Stimulated activated naive CD8-positive, alpha-beta T cell treated with anti-CD3 and anti-CD28 coated beads, Interleukin-15, Interleukin-2, amounts not matched to agents 100 U/mL and 50 U/mL, for 24 hours (primary cell): ENCODE measurements around the gene SMARCC2.
A peak's percentile ranks its signal among the peaks of the same experiment; 100 is the strongest.
"Not testable (repeated sequence)": the region's sequence is repeated elsewhere in the genome, so short reads cannot be mapped to it uniquely, and the experiment has no call there.

Experiments used
- ATAC-seq: fragments of 150-1000 bp; cut with Tn5 transposase; one replicate; pipeline ENCODE4 v1.10.0; 2021
- DNase-seq: peaks from one replicate; pipeline ENCODE4 v3.0.0; 2021

Gene SMARCC2

DNA sequence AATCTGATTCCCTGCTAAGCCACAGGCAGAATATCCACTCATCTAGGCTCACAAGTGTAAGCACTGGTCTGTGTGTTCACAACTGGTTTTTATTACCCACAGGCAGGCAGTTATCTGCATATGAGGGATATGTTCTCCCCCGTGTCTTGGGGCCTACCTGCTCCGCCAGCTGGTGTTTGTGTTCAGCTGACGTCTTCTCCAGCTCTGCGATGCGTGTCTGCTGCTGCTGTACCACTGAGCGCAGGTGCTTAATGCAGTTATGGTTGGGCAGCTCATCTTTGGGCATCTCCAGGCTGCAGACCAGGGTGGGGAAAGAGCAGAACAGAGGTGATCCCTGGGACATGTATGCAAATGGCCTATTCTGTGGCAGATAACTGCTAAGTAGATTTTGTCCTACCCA lies 18.7 kb upstream of the SMARCC2 start:
- no peak for DNase-seq
- no peak for ATAC-seq

DNA sequence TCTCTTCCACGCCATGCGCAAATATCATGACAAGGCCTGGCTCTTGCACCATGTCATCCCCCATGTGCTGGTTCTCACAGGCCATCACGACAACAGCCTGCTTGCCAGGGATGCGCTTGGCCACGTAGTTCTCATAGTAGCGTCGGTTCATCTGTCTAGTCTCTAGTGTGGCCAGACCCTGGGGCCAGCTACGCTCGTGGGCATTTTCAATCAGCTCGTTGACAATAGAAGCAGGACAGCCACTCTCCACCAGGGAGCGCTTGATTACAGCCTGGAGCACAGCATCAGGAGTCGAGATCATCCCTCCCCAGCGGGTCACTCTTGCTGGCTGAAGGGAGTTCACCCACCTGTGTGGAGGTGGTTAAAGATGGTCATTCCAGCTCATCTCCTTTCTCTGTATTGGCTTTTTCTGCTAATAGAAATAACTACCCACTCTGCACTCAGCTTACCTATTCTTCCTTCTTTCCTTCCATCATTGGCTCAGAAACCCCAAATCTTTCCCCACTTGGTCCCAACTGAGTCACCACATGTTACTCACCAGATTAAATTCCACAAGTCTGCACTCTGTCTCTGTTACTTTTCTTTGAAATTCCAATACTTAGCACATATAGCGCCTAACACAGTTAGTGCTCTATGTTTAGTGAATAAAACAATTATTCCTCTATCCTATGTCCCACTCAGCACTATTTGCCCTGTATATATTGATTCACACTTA lies 17.3 kb upstream of the SMARCC2 start:
- DNase-seq (peak; percentile 50), ATAC-seq (peak; percentile 70)

DNA sequence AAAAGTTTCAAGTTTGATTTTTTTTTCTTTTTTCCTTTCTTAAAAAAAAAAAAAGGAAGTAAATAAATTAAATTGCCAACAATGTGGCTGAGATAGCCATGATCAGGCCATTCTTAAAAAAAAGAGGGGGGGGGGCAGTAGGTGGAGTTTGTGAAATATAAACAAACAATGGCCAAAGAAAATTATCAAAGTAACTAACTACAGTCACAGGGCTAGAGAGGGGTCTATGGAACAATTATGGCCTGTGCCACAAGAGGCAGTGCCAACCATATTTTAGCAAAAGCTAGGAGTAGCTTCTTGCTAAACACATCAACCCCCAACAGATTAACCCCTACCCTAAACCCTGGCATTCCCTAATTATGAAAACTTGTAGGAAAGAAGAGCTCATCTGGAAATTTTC lies 16.2 kb upstream of the SMARCC2 start:
- no peak for DNase-seq
- no peak for ATAC-seq

DNA sequence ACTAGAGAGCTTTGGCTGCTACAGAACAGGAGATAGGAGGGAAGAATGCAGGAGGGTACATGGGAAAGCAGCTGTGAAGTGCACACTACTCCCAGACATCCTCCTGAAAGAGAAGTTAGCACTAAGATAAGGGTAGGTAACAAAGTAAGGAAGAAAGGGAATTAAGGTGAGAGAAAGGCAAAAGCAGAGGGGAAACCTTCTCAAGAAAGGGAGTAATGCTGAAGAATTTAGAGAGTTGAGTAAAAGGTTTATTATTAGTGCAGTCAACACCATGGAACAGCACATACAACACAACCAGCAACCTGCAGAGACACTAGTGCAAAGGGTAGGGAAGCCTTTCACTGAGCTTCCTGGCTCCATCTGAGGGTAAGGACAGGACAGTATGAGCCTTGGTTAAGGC lies 15.0 kb upstream of the SMARCC2 start:
- no peak for ATAC-seq

DNA sequence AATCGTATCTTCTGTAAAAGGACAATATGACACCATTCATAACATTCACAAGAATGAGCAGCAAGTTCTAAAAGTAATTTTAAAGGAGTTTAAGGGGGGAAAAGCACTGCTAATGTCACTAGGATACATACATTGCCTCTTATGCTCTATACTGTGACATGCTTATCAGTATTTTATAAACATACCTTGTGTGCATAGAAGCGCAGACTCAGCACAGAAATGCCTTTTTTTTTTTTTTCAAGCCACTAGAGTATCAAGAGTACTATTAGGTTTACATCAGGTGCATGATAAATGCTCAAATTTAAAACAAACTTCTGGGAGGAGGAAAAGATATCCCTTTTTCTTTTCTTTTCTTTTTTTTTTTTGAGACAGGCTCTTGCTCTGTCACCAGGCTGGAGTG lies 13.6 kb upstream of the SMARCC2 start:
- ATAC-seq = no peak
- no peak for DNase-seq

More for the DNA sequence above, 15.0 kb upstream of the SMARCC2 start:
- DNase-seq = no peak

DNA sequence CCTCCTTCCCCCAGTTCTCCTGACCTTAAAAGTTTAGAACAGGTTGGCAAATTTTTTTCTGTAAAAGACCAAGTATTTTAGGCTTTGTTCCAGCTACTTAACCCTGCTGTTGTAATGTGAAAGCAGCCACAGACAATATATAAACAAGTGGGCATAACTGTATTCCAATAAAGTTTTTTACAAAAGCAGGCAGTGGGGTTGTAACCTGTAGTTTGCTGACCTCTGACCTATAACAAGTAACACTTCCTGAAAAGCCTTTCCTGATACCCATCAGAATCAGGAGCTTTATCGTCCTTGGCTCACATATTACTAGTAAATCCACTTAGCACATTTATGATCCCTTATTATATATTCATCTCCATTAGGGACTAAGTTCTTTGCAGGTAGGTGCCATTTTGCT lies 13.1 kb upstream of the SMARCC2 start:
- ATAC-seq (no peak), DNase-seq (no peak)

DNA sequence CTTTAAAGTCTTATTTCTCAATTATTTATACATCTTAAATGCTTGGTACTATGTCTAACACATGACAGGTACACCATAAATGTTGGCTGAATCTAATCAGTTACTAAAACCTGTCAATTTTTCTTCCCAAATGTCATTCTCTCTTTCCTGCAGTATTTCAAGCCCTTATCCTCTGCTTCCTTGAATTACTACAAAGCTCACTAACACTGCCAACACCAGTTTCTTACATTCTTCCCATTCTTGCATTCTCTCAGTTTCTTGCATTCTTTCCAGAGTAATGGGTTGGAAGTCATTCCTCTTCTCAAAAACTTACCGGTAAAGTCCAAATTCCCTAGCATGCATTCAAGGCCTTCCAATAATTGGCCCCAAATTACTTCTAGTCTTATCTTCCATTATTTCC lies 9.6 kb upstream of the SMARCC2 start:
- DNase-seq = no peak
- no peak for ATAC-seq

DNA sequence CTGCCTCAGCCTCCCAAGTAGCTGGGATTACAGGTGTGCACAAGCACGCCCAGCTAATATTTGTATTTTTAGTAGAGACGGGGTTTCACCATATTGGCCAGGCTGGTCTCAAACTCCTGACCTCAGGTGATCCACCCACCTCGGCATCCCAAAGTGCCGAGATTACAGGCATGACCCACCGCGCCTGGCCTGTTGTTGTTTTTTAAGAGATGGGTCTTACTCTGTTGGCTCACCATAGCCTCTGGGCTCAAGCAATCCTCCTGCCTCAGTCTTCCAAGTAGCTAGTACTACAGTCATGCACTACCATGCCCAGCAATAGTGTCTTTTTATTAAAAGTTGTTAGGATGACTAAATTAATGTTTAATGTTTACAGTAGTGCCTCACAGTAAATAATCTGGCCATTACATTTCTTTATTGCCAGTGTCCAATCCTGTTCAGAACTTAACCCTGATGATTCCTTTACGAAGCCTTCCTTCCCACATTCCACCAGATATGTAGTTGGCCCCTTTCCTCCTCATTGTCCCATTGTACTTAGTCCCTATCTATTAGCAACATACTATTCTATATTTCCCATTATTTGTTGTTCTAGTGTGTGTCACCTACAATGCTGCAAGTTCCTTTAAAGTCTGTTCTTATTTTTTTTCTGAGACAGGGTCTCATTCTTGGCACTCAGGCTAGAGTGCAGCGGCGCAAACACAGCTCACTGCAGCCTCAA lies 8.8 kb upstream of the SMARCC2 start:
- ATAC-seq (no peak), DNase-seq (no peak)

DNA sequence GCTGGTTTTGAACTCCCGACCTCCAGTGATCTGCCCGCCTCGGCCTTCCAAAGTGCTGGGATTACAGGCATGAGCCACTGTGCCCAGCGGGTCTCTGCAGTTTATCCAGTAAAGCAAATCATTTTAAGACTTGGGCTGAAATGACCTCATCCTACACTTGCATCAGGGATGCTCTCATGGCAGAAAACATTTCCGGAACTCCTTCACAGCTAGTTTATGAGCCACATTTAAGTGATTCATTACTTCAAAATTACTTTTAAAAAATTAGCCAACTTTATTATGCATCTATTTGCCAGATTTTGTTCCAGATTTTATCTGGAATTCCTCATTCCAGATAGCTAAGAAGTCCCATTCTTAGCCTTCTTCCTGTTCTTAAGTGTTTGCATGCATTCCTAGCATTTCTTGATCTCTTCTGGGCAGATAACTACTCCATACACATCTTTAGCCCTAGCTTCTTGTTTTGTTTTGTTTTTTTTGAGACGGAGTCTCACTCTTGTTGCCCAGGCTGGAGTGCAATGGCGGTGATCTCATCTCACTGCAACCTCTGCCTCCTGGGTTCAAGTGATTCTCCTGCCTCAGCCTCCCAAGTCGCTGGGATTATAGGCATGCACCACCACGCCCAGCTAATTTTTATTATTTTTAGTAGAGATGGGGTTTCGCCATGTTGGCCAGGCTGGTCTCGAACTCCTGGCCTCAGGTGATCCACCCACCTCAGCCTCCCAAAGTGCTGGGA lies 7.7 kb upstream of the SMARCC2 start:
- ATAC-seq, DNase-seq: not testable (repeated sequence)

DNA sequence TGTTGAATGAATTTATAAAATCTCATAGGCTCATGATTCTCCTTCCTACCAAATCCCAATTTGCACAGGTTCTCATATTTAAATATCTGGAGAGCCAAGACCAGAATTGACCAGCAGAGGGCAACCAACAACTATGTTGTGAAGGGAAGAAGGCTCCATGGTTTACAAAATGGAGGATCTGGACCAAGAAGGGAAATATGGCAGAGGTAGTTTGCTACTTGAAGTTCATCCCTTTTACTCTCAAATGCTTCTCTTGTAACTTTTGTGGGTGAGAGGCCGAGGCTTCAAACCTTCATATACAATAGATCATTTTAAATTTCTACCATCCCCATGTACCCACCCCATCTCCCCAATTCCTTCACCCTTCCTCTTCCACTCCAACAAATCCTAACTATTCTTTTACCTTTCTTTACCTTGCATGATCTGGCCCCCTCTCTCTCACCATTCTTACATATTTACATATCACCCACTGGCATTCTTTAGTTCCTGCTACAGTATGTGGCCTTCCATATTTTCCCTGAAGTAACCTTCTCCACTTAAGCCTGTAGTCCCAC lies 3.8 kb upstream of the SMARCC2 start:
- no peak for ATAC-seq
- peak; percentile 83 for DNase-seq

DNA sequence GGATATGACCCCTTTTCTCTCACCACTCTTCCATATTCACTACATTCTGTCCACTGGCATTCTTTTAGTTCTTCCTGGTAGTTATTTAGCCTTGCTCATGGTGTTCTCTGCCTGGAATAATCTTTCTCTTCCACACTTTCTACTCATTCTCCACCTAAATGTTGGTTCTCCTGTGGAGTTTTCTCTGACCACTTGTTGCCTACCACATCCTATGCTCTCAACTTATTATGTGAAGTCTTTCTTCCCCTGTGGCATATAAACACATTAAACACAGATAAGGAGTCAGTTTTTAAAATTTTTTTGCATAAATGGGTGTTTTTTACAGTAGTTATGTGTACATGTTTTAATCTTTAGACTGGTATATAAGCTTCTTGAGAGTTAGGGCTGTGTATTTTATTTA lies 3.3 kb upstream of the SMARCC2 start:
- ATAC-seq (no peak), DNase-seq (no peak)

DNA sequence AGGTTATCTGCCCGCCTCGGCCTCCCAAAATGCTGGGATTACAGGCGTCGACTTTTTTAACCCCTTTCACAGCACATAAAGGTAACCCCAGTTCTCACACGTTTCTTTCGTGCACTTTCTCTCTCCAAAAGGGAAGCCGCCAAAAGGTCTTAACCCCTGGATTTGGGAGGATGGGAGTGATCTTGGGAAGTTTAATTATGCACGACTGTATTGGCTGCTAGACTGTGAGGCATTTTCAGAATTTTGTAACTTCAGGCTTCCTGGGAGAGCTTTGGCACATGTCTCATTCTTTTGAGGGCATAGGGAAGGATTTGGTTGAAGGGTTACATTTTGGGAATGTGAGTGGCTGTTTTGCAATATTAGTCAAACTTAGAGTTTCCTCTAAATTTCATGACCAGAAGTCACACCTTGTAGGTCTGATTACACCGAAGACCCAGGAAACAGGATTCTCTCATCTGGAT lies 1.4 kb upstream of the SMARCC2 start:
- ATAC-seq = no peak
- no peak for DNase-seq

DNA sequence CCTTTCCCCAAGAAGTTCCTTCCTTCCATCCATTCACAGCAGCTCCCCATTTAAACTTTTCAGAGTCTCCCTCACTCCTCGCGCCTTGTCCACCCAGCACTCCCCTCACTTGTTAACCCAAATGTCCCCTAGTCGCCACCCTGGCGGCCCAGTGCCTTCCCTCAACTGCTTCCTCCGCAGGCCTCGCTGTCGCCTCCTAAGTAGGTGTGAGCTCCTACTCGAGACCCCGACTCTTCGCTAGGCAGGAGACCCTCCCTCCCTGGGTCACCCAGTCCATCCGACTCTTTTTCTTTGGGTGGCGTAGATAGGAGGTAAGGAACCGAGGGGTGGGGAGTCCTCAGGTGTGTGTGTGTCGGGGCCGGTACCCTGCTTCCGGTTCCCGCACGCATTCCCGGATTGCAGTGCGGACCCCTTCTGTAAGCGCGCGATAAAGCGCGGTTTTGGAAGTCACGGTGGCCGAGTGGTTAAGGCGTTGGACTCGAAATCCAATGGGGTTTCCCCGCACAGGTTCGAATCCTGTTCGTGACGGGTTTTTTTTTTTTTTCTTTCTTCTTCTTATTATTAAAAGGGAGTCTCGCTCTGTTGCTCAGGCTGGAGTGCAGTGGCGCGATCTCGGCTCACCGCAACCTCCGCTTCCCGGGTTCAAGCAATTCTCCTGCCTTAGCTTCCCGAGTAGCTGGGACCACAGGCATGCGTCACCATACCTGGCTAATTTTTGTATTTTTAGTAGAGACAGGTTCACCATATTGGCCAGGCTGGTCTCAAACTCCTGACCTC lies 823 bp upstream of the SMARCC2 start:
- ATAC-seq (peak; percentile 62), DNase-seq (peak; percentile 90)

DNA sequence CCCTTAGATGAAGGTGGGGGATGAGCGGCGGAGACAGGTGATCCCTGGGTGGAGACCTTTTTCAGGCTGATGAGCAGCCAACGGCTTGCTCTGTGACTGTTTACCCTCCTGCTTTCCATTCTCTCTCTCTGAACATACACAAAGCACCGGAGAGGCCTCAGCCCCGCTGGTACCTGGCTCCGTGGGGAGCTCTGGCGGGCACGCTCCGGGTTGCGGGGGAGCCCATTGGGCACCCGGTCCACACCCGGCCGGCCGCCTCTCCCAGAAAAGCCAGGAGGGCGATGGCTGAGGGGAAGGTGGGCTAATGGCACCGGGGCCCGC lies 545 bp downstream of the SMARCC2 start:
- ATAC-seq = no peak
- no peak for DNase-seq

DNA sequence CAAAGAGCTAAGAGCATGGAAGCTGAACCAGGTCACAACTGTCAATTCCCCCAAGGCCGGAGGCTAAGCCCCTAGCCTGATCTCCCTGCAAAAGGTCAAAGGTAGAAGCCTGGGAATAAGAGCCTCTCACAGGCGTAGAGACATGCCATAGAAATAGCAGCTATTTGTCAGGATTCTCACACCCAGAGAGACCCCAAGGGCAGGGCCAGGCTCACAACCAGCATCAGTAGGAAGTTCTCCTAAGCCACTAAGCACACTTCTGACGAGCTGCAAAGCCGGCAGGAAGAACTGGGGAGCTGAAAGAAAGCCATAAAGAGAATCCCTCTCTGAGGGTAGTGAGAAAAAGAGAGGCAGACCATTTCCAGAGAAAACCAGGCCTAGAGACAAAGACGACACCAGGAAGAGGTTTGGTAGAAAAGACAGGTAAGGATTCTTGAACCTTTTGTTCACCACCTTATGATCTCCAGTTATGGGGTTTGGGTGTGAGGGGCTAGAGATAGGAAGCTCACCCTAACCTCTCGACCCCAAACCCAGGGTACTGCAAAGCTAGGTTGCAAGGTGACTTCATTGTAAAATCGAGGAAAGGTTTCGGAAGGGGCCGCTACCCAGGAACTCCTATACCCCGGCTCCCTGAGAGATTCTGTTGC lies 1.0 kb downstream of the SMARCC2 start:
- DNase-seq (no peak), ATAC-seq (no peak)

DNA sequence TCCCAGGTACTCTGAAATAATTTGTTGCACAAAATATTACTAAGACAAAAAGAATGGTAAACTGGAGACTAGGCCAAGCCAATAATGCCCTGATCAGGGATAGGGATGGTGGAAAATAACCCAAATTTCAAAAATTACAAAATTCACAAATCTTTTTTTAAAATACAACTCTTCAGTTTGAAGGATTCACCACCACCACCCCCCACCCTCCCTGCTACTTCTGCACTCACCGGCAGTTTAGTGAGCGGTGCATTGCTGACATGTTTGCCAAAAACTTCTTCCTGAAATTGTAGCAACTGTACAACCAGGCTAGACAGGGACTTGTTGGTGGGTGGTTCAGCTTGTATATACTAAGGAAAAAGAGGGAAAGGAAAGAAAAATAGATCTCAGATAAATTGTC lies 2.3 kb downstream of the SMARCC2 start:
- DNase-seq (no peak), ATAC-seq (no peak)

DNA sequence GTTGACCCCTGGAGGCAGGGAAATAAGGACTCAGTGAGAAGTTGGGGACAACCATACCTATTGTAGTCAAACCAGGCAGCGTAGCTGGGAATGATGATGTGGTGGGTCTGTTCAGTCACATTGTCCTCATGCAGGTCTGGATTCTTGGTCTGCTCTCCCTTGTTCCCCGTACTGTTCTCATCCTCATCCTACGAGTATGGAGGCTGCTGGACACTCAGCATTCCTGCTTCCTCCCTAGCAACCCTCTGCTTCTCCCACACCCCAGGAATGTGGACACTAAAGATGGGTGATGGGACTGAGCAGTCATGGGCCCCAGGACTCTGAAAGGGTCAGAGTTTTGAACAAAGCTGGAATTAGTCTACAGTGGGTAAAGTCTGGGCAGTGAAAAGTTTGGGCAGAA lies 10.9 kb downstream of the SMARCC2 start:
- DNase-seq (no peak), ATAC-seq (no peak)

DNA sequence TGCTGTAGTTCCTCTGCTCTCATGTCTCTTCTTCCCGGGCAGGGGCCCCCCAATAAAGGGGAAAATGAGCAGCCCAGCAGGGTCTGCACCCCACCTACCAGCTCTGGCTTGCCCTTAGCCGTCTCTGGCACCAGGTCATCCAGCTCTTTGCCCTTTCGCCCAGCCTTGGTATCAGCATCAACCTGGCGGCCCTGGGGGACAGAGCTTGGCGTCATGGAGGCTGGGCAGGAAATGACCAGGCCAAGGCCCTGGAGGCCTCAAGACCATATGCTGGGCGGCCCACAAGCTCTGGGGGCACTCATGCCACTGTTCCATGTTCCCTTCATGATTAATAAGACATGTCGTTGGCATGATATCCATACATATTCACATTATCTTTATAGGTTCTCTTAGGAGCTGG lies 16.4 kb downstream of the SMARCC2 start:
- DNase-seq = no peak
- ATAC-seq = no peak

DNA sequence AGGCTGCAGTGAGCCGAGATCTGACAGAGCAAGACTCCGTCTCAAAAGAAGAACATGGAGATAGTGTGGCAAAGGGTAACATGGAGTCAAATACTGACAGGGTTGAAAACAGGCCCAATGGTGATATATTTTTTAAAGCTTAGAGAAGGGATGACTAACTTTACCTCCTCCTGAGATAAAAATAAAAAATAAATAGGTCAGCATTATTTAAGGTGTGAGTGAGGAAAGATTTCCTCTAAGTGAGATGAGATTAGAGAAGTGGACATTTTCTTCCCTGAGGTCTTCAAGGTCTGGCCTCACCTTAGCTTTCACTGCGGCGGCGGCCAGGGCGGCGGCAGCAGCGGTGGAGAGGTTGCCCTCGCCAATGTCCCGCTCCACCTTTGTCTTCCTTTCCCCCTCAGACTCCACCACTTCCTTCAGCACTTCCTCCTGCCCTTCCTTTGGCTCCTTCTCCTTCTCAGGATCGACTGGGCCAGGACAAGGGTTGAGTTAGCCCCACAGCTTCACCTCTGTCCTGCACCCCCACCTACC lies 20.0 kb downstream of the SMARCC2 start:
- ATAC-seq = no peak
- no peak for DNase-seq

DNA sequence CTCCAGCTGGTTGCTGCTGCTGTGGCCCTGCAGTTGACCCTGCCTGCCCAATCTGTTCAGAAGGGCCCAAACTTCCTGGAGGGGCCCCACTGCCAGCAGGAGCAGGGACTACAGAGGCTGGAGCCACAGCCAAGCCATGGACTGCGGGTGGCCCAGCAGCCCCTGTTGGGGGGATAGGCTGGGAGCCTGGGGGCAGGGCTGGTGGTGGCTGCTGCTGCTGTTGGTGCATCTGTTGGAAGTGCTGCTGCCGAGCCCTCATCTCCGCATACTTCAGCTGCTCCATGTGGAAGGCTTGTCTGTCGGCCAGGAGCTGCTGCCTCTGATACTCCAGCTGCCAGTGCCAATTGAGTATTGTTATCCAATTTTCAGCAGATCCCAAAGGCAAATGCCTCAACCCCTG lies 23.9 kb downstream of the SMARCC2 start:
- DNase-seq = no peak
- ATAC-seq = no peak

DNA sequence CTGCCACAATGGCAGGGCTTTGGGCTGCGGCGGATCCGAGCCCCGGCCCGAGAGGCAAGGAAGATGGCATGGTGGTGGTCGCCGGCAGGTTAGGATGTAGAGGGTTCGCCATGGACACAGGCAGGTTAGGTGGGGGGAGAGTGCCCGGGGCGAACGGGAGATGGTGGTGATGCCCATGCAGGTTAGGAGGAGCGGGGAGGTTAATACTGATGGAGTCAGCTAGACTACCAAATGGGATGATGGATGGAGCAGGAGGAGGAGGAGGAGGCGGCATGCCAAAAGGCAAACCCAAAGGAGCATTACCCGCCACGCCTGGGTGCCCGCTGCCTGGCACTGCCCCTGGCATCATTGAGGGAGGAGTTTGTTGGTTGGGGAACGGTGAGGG lies 24.9 kb downstream of the SMARCC2 start:
- ATAC-seq = no peak
- no peak for DNase-seq
